ENCODE measurements around the gene NUDT3.

DNA sequence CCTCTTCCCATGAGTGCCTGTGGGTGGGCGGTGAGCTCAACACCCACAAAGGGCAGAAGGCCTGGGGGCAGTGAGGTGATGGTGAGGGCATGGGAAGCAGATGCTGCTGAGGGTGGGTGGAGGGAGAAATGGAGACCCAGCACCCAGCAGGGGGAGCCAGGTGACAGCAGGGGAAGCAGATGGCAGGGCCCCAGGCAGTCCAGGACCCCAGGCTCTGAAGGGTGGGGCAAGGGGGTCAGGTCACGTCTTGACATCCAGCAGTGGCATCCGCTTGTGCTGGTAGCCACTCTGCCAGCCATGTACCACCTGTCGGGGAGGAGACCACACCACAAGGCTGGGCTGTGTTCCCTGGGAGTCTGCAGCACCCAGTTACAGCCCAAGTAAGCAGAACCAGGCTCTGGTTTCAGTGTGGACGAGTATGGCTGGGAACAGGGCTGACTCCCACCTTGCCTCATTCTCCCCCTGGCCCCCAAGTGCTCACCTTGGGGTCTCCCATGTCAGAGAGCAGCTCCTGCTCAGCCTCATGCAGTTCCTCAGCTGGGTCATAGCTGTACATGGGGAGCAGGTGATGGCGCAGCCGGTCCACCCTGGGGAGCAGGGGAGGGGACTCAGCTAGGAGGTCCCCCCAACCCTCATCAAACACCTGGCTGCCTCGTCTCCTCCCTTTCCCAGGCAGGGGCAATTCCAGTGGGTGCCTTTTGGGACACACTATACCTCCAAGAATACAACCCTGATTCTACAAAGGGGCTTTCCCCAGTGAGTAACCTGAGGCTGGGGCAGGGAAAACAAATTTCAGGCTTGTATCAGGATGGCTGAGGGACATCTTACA, 145.7 kb downstream of the NUDT3 start:
- TF ChIP-seq POLR2A (IDR thresholded peaks at IDR 0.05), result no peak
- TF ChIP-seq, protein P1, sequence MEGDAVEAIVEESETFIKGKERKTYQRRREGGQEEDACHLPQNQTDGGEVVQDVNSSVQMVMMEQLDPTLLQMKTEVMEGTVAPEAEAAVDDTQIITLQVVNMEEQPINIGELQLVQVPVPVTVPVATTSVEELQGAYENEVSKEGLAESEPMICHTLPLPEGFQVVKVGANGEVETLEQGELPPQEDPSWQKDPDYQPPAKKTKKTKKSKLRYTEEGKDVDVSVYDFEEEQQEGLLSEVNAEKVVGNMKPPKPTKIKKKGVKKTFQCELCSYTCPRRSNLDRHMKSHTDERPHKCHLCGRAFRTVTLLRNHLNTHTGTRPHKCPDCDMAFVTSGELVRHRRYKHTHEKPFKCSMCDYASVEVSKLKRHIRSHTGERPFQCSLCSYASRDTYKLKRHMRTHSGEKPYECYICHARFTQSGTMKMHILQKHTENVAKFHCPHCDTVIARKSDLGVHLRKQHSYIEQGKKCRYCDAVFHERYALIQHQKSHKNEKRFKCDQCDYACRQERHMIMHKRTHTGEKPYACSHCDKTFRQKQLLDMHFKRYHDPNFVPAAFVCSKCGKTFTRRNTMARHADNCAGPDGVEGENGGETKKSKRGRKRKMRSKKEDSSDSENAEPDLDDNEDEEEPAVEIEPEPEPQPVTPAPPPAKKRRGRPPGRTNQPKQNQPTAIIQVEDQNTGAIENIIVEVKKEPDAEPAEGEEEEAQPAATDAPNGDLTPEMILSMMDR (IDR thresholded peaks at IDR 0.05), result peak in 2 of 4 experiments; percentile 31 to 41
- TF ChIP-seq POLR2AphosphoS5 (IDR thresholded peaks at IDR 0.05), result no peak
